Fibroblast of lung (primary cell): ENCODE results near the gene TCERG1L.

Experiments used
- CTCF ChIP-seq, 2 donors: IDR thresholded peaks in 1 of 2; conservative IDR thresholded peaks in 1 of 2; 1 replicate in 1 of 2; 2 replicates in 1 of 2; pipeline ENCODE4 v1.5.1; 2011 to 2012; ENCODE audit warnings: low read length in 2 of 2, control low read depth in 1 of 2, inconsistent platforms in 1 of 2, low read depth in 1 of 2, mild to moderate bottlenecking in 1 of 2
- EZH2 ChIP-seq: IDR thresholded peaks from 2 replicates; pipeline ENCODE4 v1.5.1; 2012; ENCODE audit warnings: low read length, control low read depth, mild to moderate bottlenecking; ENCODE audit errors: missing control alignments

GRCh38 chr10:131115321-131115720, 196.2 kb downstream of the TCERG1L start:
- no peak for TF ChIP-seq EZH2
- no peak for TF ChIP-seq CTCF (conservative IDR thresholded peaks at IDR 0.05 in 1 of 2, IDR thresholded peaks at IDR 0.05 in 1 of 2; ENCODE audit: low read depth in 1 of 2, low read length in 2 of 2)
